HG02798 (cell line): Measurements from ENCODE around the gene MPND.

ENCODE experiments used
- ATAC-seq: cut with Tn5 transposase; IDR thresholded peaks from one replicate; pipeline ENCODE4 v1.9.1; 2021; ENCODE audit warnings: mild to moderate bottlenecking; ENCODE audit not compliant: unreplicated experiment, poor library complexity

The MPND gene

GRCh38 chr19:4343370-4344307, at the start of gene MPND:
MPND (plus strand) TSS chr19:4343562; CDS start chr19:4343594, 32 bp downstream.
- peak; percentile 62 for ATAC-seq

- ATAC-seq = no peak
Measured at GRCh38 chr19:4294389-4294788, 49.0 kb upstream of the MPND start.

DNA sequence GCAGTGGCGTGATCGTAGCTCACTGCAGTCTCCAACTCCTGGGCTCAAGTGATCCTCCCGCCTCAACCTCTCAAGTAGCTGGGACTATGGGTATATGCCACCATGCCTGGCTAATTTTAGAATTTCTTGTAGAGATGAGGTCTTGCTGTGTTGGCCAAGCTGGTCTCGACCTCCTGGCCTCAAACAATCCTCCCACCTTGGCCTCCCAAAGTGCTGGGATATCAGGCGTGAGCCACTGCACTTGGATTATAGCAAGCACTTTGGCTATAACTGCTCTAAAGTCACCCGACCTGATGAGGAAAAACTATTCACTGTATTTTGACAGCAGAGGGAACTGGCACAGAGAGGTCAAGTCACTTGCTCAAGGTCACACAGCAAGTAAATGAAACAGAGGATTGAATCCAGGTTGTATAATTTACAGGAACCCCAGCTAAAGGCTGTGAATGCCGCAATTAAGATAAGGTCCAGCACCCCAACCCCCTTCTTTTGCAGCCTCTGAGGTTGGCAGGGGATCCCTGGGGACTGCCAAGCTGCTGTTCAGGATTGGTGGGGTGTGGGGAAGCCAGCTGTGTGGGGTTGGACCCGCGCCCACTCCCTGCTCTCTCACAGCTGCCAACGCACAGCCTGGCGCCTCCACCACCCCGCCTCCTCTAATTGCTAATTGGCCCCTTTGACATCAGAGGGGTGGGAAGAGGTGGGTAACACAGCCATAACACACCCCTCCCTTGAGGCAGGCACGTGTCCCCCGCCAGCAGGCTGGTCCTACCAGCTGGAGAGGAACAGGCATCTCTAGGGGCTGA, 47.2 kb upstream of the MPND start:
- no peak for ATAC-seq

GRCh38 chr19:4297901-4298809, 45.2 kb upstream of the MPND start:
- ATAC-seq = no peak

DNA sequence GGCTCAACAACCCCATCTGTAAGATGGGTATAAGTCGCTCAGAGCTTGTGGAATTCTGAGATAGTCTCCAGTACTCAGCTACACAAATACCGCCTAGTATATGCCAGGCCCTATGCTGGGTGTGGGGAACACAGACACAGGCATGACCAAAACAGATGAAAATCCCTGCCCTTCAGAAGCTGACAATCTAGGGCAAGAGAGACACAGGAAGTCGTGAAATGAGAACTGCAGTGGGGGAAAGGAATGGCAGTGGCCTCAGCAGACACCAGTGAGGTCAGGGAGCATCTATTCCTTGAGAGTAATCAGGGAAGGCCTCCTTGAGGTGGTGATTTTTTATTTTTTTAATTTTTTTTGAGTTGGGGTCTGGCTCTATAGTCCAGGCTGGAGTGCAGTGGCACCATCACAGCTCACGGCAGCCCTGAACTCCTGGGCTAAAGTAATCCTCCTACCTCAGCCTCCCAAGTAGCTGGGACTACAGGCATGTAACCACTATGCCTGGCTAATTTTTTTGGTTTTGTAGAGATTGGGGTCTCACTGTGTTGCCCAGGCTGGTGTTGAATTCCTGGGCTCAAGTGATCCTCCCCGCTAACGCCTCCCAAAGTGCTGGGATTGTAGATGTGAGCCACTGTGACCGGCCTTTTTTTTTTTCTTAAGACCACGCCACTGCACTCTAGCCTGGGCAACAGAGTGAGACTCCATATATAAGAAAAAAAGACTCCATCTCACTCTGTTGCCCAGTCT, 44.4 kb upstream of the MPND start:
- ATAC-seq = no peak

DNA sequence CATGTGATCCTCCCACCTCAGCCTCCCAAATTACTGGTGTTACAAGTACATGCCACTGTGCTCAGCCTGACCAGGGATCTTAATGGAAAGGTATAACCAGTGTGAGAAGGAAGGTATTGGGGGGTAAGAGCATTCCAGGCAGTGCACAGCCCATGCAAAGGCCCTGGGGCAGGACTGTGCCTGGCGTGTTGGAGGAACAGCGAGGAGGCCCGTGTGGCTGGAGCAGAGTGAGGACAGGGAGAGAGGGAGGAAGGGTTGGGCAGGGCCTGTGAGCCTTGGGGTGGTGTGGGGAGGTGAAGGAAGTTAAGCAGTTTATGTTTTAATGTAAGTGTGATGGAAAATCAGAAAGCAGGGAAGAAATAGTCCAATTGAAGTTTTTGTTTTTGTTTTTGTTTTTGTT, 42.8 kb upstream of the MPND start:
- ATAC-seq = no peak

DNA sequence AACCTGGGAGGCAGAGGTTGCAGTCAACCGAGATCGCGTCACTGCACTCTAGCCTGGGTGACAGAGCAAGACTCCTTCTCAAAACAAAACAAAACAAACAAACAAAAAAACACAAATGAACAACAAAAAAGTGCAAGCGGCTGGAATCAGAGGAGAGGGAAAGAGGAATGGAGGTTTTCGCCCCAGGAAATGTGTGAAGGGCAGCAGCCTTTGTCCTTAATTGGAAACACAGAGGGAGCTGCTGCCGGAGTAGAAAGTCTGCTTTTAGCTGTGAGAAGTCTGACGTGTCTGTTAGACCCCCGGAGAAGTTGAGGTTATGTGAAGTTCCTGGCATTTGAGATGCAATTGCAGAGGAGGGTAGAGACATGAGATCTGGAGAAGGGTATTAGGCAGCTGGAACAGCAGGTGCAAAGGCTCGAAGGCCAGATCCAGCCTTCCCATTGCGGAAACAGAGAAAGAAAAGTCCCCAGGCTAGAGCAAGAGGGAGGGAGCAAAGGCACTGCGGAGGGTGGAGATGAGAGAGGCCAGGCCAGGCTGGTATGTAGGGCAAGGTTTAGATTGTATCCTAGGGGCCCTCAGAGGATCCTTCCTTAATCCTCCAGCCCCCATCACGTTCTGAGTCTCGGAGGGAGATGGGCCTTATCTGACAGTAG, 41.6 kb upstream of the MPND start:
- no peak for ATAC-seq

DNA sequence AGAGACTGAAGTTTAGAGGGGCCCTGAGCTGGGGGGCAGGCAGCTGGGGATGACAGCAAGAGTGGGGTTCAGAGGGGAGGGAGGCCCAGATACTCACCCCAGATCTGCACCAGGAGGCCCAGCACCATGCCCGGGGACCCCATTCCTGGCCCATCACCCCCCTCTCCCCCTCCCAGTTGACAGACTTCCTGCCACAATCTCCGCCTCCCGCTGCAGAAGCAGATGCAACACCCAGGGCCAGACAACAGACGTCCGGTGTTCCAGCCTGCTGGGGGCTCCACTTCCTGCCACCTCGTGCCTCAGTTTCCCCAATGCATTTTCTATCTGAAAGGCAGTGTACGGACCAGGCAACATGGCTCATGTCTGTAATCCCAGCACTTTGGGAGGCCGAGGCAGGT, 41.1 kb upstream of the MPND start, which contains the start of gene TMIGD2:
Gene TMIGD2, minus strand, starts transcription at position 147 of the 398 bp plus-strand sequence. Its CDS starts 4 bp downstream, at position 143.
- ATAC-seq = no peak

DNA sequence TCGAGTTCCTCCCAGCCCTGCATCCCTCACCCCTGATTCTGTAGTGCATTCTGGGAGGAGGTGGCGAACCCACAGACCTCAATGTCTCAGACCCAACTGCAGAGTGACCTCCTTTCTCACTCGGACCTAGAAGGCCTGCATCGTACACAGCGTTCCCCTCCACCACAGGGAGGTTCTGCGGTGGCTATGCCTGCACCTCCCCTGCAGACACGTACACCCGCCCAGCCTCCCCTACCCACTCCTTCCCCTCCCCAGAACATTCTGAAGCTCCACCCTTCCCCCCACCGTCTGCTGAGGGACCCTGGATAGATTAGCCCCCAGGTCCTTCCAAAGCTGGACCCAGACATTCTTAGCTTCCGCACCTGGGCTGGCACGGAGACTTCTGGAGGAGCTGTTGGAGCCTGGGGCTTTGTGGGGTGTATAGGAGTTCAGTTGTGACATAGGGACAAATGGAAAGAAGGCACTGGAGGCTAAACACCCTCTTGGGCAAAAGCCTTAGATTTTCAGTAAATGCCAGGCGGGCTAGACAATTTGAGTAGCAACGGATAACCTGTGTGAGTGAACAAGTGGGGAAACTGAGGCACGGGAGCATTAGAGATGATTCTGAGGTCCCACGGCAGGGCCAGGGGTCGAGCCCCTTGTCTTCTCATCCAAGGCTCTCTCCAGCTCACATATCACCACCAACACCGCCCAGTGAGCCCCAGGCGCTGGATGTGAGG, 39.4 kb upstream of the MPND start:
- no peak for ATAC-seq

- no peak for ATAC-seq
Measured at GRCh38 chr19:4304538-4305256, 38.7 kb upstream of the MPND start, which contains the start of gene FSD1. FSD1 (plus strand) TSS chr19:4304598; CDS start chr19:4304747, 149 bp downstream.

GRCh38 chr19:4305257-4305612, 38.1 kb upstream of the MPND start:
- no peak for ATAC-seq

DNA sequence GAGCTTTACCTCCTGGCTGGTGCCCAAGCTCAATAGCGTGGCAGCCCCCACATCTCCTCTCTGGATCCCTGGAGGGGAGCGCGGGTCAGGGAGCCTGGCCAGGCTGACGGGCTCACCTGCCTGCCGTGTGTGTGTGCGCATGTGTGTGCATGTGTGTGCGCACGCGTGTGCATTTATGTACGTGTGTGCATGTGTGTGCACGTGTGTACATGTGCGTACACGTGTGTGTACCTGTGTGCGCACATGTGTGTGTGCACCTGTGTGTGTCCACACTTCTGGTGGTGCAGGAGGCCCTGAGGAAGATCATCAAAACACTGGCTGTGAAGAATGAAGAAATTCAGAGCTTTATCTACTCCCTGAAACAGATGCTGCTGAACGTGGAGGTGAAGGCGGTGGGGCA, 37.7 kb upstream of the MPND start:
- no peak for ATAC-seq

GRCh38 chr19:4310247-4311121, 32.9 kb upstream of the MPND start:
- no peak for ATAC-seq

GRCh38 chr19:4313847-4314490, 29.4 kb upstream of the MPND start:
- no peak for ATAC-seq

DNA sequence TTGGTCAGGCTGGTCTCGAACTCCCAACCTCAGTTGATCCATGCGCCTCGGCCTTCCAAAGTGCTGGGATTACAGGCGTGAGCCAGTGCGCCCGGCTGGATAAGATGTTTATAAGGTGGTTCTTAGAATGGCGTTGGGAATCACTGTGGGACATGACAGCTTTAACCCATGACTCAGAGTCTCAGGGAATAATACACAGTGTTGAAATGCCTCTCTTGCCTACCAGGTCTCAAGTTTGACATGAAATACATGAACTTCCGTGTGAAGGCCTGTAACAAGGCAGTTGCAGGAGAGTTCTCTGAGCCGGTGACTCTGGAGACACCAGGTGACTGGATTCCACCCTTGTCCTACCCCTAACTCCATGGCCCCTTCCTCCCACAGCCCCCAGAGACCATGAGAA, 26.4 kb upstream of the MPND start:
- no peak for ATAC-seq

DNA sequence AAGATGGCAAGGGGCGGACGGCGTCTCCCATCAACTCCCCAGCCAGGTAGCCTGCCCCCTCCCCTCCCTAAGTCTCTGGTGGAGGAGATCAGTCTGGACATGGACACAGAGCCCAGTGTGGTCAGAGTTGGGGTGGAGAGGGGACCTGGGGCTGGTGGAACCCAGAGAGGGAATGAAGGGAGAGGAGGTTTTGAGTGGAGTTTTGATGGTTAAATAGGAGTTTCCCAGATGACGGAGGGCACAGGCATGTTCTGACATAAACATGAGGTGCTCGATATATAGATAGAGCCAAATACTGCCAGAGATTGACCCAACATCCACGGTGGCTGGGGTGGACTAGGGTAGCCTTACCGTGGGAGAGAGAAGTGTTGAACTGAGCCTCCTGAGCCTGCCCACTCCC, 24.9 kb upstream of the MPND start:
- no peak for ATAC-seq
